Transverse colon (tissue), 4 donors: ENCODE measurements around the gene BCAS4.

Experiments used
- CTCF ChIP-seq, 5 experiments: fragments of 200-600 bp in 3 of 5; fragments of 450-650 bp in 2 of 5; sonication (generic) in 3 of 5; IDR thresholded peaks; 1 replicate in 2 of 5; 2 replicates in 3 of 5; pipeline ENCODE4 v1.5.1; 2016 to 2017; ENCODE audit warnings: antibody characterized with exemption in 5 of 5, inconsistent platforms in 3 of 5, mild to moderate bottlenecking in 2 of 5, moderate library complexity in 1 of 5
- EP300 ChIP-seq: sonication (generic); formaldehyde crosslinking; IDR thresholded peaks from one replicate; pipeline ENCODE4 v1.6.1; 2017; ENCODE audit warnings: antibody characterized with exemption, low read depth
- POLR2A ChIP-seq: fragments of 450-650 bp; IDR thresholded peaks from one replicate; pipeline ENCODE4 v1.6.1; 2016; ENCODE audit warnings: antibody characterized with exemption, mild to moderate bottlenecking, moderate library complexity
- POLR2AphosphoS5 ChIP-seq, 3 donors: sonication (generic); formaldehyde crosslinking; IDR thresholded peaks; one replicate each; pipeline ENCODE4 v1.6.1; 2016; ENCODE audit warnings: antibody characterized with exemption in 3 of 3

DNA sequence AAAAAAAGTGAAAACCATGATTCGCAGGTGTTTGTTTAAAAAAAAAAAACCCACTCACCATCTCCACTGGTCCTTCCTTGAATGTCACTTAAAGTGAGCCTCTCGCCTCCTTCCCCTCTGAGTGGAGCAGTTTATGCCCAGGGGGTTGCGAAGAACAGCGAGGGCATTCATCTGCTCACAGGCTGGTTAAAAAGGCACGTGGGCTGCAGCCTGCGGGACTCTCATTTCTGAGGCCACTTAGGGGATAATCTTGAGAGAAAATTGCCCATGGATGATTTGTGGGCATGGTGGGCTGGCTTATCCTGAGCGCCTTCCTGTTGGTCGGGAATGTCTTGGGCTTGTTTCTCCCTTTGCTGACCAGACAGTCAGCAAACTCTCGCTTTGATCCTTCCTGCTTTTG, 18.9 kb downstream of the BCAS4 start:
- TF ChIP-seq CTCF (IDR thresholded peaks at IDR 0.05) (no peak), POLR2AphosphoS5 (IDR thresholded peaks at IDR 0.05) (no peak), POLR2A (no peak), EP300 (no peak)
